Epithelial cell of esophagus (primary cell): ENCODE results near the gene ZBTB47.

Source experiments
- DNase-seq: peaks from one replicate; pipeline ENCODE4 v3.0.0; 2010; ENCODE audit warnings: low read depth
- H3K4me3 ChIP-seq: 2 replicates; pipeline ENCODE4 v1.5.1; 2011; ENCODE audit warnings: mild to moderate bottlenecking, low read length, control low read depth
- TF ChIP-seq, protein P1 (sequence below): IDR thresholded peaks from 2 replicates; pipeline ENCODE4 v1.5.1; 2011; ENCODE audit warnings: low read depth, mild to moderate bottlenecking, low read length, control low read depth, inconsistent platforms; ENCODE audit not compliant: insufficient read depth; ENCODE audit errors: missing control alignments

Gene ZBTB47

DNA sequence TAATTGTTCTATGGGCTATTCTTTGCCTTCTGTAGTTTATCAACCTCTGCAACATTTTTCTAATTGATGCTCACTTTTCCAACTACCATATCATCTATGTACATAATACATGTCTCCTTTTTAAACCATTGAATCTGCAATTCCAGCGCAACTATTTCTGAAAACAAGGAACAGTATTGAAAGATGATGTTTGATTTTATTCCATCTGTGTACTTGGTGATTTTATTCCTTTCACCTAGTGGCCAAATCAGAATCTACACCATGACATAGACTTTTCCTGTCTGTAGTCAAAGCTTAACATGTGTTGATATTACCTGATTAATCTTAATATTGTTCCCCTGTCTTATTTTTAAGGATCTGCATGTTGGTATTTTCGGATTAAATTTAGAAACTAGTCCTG, 40.0 kb upstream of the ZBTB47 start:
- H3K4me3 ChIP-seq = no peak overlapping the region
- TF ChIP-seq, protein P1, sequence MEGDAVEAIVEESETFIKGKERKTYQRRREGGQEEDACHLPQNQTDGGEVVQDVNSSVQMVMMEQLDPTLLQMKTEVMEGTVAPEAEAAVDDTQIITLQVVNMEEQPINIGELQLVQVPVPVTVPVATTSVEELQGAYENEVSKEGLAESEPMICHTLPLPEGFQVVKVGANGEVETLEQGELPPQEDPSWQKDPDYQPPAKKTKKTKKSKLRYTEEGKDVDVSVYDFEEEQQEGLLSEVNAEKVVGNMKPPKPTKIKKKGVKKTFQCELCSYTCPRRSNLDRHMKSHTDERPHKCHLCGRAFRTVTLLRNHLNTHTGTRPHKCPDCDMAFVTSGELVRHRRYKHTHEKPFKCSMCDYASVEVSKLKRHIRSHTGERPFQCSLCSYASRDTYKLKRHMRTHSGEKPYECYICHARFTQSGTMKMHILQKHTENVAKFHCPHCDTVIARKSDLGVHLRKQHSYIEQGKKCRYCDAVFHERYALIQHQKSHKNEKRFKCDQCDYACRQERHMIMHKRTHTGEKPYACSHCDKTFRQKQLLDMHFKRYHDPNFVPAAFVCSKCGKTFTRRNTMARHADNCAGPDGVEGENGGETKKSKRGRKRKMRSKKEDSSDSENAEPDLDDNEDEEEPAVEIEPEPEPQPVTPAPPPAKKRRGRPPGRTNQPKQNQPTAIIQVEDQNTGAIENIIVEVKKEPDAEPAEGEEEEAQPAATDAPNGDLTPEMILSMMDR = peak; percentile 41
- peak; percentile 39 for DNase-seq

DNA sequence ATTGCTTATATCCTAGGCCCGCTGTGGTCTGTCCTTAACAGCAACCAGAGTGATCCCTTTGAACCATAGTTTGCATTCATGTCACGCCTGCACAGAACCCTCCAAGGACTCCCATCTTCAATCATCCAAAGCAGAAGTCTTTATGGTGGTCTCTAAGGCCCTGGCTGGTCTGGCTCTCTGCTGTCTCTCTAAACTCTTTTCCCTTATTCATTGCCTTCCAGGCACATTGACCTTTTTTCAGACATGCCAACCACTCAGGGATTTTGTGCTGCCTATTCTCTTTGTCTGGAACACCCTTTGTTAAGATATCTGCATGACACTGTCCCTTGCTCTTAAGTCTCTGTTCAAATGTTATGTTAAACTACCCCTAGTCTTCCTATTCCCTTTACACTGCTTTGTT, 21.9 kb upstream of the ZBTB47 start:
- TF ChIP-seq, protein P1 = no peak
- no peak for DNase-seq
- H3K4me3 ChIP-seq = no peak overlapping the region

DNA sequence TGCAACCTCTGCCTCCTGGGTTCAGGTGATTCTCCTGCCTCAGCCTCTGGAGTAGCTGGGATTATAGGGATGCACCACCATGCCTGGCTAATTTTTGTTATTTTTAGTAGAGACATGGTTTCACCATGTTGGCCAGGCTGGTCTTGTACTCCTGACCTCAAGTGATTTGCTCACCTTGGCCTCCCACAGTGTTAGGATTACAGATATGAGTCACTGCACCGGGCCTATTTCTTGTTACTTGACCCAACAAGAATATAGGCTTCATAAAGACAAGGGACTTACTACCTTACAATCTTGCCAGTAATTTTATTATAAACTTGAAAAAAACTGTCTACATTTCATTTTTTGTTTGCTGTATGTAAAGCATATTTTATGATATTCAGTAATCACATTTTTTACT, 21.4 kb upstream of the ZBTB47 start:
- DNase-seq = peak; percentile 55
- H3K4me3 ChIP-seq = no peak overlapping the region
- TF ChIP-seq, protein P1 = no peak

DNA sequence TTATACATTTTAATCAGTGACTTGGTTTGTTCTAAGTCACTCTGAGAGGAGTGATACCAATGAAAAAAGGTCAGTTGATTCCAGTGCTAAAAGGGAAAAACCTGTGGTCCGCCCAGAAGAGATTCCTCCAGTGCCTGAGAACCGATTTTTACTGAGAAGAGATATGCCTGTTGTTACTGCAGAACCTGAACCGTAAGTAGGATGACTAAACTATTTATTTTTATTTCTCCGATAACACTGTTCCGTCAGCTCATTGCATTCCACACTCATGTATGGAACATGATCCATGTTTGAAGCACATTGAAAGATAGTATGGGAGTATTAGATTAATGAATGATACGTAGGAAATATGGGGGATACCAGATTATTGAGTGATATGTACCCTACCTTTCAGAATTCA, 20.0 kb upstream of the ZBTB47 start:
- no peak for DNase-seq
- no peak overlapping the region for H3K4me3 ChIP-seq
- TF ChIP-seq, protein P1 = no peak

DNA sequence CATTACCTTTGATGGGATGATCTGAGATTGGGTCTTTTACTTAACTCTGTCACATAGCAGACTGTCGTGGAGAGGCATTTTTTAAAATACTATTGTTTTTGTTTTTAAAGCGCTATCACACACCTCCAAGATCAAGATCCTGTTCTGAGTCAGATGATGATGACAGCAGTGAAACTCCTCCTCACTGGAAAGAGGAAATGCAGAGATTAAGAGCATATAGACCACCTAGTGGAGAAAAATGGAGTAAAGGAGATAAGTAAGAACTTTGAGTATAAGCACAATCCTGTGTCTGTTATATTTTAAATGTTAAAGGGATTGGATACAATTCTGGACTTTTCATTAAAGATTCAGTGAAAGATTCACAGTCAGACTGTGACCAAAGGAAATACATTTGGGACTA, 18.4 kb upstream of the ZBTB47 start:
- peak; percentile 55 for DNase-seq
- no peak overlapping the region for H3K4me3 ChIP-seq
- TF ChIP-seq, protein P1 = no peak

DNA sequence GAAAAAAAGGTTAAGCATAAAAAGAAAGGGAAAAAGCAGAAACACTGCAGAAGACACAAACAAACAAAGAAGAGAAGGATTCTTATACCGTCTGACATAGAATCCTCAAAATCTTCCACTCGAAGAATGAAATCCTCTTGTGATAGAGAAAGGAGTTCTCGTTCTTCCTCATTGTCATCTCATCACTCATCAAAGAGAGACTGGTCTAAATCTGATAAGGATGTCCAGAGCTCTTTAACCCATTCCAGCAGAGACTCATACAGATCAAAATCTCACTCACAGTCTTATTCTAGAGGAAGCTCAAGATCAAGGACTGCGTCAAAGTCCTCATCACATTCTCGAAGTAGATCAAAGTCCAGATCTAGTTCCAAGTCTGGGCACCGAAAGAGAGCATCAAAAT, 16.5 kb upstream of the ZBTB47 start:
- DNase-seq = no peak
- TF ChIP-seq, protein P1 = no peak
- H3K4me3 ChIP-seq = no peak overlapping the region

DNA sequence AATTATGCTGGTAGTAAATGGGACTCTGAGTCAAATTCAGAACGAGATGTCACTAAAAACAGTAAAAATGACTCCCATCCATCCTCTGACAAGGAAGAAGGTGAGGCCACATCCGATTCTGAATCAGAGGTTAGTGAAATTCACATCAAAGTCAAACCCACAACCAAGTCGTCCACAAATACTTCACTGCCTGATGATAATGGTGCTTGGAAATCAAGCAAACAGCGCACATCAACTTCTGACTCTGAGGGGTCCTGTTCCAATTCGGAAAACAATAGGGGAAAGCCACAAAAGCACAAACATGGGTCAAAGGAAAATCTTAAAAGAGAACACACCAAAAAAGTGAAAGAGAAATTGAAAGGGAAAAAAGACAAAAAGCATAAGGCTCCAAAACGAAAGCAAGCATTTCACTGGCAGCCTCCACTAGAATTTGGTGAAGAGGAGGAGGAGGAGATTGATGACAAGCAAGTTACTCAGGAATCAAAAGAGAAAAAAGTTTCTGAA, 15.1 kb upstream of the ZBTB47 start:
- TF ChIP-seq, protein P1 = no peak
- no peak for DNase-seq
- H3K4me3 ChIP-seq = no peak overlapping the region
